Stimulated activated CD8-positive, alpha-beta memory T cell treated with anti-CD3 and anti-CD28 coated beads, Interleukin-4, amount 100 ng/mL, for 24 hours (primary cell): ENCODE measurements around the gene RAB36.

ENCODE experiments used
- DNase-seq: peaks from one replicate; pipeline ENCODE4 v3.0.0-alpha.2; 2020; ENCODE audit warnings: low read depth

The RAB36 gene

GRCh38 chr22:23144932-23145877, at the start of gene RAB36:
TSS of gene RAB36 (plus strand) at chr22:23145477. CDS start at chr22:23146617, 1,140 bp downstream.
- peak; percentile 76 for DNase-seq

- no peak for DNase-seq
Observed at GRCh38 chr22:23095733-23096342, 49.4 kb upstream of the RAB36 start.

GRCh38 chr22:23097412-23098229, 47.7 kb upstream of the RAB36 start:
- DNase-seq: no peak

GRCh38 chr22:23098230-23098705, 47.0 kb upstream of the RAB36 start:
- DNase-seq: no peak

GRCh38 chr22:23098718-23099530, 46.4 kb upstream of the RAB36 start:
- no peak for DNase-seq

- DNase-seq: no peak
Observed at GRCh38 chr22:23099531-23099804, 45.8 kb upstream of the RAB36 start.

GRCh38 chr22:23100124-23100801, 45.0 kb upstream of the RAB36 start:
- no peak for DNase-seq

- DNase-seq: no peak
Observed at GRCh38 chr22:23101524-23101923, 43.8 kb upstream of the RAB36 start.

GRCh38 chr22:23102002-23102655, 43.1 kb upstream of the RAB36 start:
- no peak for DNase-seq

GRCh38 chr22:23102776-23103175, 42.5 kb upstream of the RAB36 start:
- DNase-seq: no peak

- DNase-seq: no peak
Observed at GRCh38 chr22:23103199-23103954, 41.9 kb upstream of the RAB36 start.

GRCh38 chr22:23104187-23104971, 40.9 kb upstream of the RAB36 start:
- DNase-seq: no peak

- DNase-seq: no peak
Observed at GRCh38 chr22:23105304-23105703, 40.0 kb upstream of the RAB36 start.

GRCh38 chr22:23105919-23106318, 39.4 kb upstream of the RAB36 start:
- DNase-seq: no peak

GRCh38 chr22:23106344-23106743, 38.9 kb upstream of the RAB36 start:
- no peak for DNase-seq

- DNase-seq: no peak
Observed at GRCh38 chr22:23106906-23107367, 38.3 kb upstream of the RAB36 start.

GRCh38 chr22:23107487-23108248, 37.6 kb upstream of the RAB36 start:
- DNase-seq: no peak
